NCI-H146 treated with DMSO at 0.1 percent for 48 hours (cell line): Measurements from ENCODE around the gene ANTXRL.
"Not testable (repeated sequence)": the region's sequence is repeated elsewhere in the genome, so short reads cannot be mapped to it uniquely, and the experiment has no call there.

ENCODE experiments used
- DNase-seq: peaks from one replicate; lab custom pipeline; 2025; ENCODE audit not compliant: unreplicated experiment; lab: John Stamatoyannopoulos, UW

The ANTXRL gene

DNA sequence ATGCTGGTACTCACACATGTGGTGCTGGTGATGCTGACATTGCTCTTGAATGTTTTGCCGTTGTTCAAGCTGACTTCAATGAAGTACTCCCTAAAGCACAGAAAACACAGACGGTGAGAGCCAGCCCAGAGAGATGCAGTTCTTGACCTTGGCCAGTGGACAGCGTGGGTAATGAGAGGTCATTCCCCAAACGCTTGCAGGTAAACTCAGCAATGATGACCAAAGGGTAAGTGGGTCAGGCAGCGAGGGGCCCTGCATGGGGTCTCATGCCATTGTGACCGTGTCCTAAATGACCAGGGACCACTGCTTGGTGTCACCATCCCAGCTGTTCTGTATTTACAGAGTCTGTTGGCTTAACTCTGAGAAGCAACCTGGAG is 32.8 kb upstream of the ANTXRL start:
- DNase-seq = no peak

DNA sequence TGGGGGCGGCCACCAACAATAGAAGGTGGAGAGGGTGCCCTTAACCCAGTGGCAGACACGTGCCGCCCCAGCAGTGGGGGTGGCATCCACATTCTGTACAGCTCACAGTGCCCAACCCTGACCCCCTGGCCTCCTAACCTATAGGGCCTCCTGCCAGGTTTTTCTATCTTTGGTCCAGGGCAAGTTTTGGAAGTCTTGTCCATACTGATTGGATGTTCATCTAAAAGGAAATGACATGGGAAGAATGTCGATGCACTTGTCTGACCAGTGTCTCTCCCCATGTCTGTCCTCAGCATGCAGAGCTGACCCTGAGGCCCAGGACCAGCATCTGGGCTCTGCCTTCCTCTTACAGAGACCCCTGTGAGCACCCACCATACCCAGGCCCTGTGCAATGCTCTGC is 32.3 kb upstream of the ANTXRL start:
- DNase-seq = no peak

DNA sequence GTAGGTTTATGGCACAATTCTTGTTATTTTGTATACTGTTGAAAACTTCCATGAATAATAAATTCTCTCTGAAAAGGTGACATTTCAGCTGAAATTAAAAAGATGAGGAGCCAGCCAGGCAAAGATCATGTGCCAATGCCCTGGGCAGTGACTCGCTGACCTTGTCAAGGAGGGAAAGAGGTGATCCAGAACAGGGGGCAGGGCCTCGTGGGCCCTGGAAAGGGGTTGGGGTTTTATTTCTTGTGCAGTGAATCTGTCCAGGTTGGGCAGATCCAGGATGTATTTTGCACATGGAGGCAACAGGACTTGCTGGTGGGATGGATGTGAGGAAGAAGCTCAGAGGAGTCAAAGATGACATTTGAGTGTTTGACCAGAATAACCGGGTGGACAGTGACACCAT is 31.6 kb upstream of the ANTXRL start:
- DNase-seq = not testable (repeated sequence)

DNA sequence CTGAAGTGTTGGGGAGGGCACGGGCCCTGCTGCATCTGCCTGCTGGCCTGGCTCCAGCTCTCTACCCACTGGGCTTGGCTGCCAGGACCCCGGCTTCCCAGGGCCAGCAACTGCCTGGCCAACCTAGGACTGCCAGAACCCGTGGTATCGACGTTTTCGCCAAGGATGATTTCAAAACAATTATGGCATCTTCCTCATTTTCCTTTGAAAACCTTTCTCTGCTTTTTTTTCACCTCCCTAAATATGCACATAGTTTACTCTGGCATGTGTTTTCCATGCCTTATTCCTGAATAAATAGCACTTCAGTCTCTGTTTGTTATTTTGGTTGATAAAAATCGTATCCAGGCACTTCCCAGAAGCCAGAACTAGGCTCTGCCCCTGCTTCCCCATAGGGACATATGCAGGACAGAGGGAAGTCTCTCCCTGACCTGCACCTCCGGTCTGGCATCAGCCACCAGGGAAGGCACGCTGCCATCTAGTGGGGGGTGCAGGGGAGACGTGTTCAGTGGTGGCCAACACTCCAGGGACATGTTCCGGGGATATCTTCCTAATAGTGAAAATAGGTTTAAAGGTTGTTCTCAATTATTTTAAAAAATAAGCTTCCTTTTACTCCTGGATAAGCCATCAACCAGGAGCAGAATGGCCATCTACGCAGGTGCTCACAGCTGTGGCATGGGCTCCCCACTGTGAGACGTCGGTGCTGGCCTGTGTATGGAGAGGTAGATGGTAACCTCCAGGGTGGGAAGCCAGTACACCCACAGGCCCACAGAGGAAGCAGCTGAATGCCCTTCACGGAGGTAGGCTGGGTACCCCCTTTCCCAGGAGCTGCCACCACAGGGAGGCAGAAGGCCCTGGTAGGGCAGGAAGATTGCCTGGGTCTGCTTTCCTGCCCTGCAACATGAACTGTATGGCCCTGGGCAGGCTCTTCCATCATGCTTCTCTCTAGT is 30.7 kb upstream of the ANTXRL start:
- DNase-seq = no peak

DNA sequence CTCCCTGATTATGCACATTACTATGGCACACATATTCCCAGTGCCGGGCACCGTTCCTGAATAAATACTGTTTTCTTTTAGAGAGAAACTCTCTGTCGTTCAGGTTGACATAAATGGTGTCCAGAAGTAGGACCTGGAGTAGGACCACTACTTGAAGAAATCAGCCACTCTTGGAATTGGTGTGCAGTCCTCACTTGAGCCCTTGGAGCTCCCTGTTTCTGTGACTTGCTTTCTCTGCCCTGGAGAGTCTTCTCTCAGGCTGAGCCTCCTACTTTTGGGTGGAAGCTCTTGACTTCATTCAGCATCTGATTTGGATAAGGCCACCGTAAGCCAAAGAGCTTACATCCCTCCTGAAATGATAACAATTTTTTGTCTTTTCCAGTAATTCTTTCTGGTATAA is 29.7 kb upstream of the ANTXRL start:
- no peak for DNase-seq

DNA sequence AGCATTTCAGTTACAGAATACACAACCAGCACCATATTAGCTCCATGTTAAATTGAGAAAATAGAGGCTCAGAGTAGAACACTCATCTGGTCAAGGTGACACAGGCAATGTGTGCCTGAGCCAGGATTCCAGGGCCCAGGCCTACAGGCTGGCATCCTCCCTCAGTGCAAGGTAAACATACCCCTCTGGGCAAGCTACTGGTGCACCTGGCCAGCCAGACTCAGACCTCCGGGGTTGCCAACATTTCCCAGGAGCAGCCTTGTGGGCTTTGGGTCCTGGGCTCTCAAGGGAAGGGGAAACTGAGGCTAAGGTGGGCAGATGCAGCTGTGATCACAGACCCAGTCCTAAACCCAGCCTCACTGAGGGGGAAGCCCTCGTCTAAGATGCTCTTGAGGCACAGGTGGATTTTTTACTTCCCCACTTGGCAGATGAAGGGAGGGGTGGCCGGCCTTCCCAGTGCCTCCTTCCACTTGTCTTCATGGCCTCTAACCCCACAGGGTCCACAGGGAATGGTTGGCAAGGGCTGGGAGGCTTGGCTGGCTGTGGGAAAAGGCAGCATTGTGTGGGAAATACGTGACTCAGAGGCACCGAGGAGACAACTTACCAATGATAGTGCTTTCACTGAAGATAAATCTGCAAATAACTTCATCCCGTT is 23.8 kb upstream of the ANTXRL start:
- not testable (repeated sequence) for DNase-seq

DNA sequence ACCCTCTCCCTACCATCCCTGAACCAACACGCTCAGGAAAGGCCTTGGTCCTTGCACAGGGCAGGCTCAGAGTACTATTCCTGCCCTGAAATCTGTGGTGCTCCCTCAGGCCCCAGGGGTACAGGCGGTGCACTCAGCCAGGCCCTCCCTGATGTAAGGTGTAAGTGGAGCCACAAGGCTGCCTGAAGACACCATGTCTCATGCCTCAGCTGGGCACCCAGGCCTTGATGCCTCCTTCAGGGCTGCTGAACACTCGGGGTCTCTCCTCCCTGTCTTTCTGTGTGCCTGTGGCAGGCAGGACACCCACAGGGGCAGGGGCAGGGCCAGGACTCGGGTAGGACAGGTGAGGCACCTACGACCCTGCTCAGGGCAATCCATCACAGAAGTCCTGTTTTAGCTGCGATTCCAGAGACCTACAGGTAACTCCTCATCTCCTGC is 22.9 kb upstream of the ANTXRL start:
- DNase-seq = no peak

DNA sequence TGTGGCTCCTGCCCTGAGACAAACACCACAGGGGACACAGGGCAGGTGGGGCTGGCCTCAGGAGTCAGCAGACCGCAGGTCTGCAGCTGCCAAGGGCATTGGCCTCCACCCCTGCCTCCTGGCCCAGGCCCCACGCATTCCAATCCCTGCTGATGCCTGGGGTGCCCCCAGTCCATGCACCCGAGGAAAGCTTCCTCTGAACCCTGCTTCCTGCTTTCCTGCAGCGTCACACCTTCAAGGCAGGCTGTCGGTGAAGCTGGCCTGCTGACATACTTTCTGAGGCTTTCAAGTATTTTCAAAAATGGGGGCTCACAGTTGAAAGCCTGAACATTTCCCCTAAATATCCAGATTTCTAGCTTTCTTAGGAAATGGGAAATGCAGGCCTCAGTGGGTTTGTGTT is 22.5 kb upstream of the ANTXRL start:
- DNase-seq = no peak

DNA sequence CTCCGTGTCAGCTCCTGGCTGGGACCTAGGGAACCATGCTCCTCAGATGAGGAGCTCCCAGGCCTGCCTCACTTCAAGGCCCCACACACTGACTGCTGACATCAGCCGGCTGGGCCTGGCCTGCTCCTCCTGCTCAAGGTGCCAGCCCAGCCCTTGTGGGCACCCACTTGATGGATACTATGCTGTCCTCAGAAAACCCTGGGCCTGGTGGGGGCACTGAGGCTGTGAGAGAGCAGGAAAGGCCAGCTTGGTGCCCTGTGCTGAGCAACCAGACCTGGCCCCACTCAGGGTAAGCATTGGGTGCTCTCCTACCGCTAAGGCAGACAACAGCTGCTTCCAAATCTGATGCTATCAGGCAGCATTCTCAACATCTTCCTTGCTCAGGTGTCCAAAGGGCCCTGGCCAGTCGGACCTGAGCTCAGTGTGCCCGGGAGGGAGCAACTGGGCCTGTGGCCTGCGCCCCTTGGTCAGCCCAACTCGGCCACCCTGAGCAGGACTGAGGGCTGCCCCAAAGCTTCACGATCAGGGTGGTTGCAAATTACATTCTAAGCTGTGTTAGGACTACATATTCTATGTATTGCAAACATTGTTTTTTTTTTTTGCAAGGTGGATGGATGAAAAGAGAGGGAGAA is 21.9 kb upstream of the ANTXRL start:
- no peak for DNase-seq

DNA sequence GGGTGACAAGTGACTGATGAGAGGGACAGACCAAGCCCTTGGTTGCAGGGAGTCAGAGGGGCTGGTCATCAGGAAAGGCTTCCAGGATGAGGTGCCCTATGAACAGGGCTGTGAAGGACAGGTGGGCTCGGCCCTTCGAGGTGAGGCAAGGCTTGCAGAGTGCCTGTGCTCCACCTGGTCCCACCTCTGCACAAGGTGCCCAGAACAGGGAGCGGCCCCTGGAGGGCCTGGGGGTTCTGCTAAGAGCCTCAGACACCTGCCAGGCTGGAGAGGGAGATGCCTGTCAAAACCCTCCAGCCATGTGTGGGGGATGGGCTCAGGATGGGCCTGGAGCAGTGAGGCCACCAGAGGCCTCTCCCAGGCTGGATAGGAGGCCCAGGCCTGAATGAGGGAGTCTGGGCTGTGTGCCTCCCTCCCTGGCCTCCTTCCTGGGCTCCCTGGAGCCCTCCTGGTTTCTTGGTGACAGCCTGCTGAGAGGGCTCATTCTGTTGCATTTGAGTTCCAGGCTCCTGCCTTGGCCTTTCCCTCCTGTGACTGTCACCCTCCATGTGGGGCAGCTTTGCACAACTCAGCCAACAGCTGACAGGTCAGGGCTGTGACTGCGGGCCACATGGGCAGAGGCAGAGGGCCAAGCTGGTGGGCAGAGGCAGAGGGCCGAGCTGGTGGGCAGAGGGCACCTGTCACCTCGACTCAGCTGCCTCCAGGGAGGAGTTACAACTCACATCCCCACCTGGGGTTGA is 21.1 kb upstream of the ANTXRL start:
- DNase-seq = not testable (repeated sequence)

DNA sequence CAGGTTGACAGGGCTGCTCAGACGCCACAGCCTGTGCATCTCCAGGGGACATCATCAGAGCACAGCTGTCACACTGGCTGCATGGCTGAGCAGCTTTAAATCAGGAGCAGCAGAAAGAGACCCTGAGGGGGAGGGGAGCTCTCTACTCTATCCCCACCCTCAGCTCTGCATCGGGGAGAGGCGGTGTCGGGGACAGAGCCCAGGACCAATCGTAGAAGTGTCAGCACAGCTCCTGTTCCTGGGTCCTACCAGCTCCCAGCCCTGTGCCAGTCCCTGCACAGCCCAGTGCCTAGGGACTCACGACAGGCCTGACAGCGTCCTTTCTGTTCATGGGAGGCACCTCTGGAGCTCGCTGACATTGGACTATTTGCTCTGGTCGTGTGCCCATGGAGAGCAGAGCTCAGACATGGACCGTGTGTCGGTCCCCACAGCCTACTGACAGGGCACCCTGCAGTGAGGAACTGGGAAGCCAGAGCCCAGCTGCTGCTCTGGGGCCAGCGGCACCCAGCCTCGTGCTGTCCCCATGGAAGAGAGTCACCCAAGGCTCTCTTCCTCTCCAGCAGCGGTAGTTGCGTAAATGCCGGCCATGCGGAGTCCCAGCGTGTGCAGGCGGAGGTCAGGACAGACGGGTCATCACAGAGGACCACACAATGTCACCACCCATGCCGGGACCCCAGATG is 20.4 kb upstream of the ANTXRL start:
- DNase-seq = no peak

DNA sequence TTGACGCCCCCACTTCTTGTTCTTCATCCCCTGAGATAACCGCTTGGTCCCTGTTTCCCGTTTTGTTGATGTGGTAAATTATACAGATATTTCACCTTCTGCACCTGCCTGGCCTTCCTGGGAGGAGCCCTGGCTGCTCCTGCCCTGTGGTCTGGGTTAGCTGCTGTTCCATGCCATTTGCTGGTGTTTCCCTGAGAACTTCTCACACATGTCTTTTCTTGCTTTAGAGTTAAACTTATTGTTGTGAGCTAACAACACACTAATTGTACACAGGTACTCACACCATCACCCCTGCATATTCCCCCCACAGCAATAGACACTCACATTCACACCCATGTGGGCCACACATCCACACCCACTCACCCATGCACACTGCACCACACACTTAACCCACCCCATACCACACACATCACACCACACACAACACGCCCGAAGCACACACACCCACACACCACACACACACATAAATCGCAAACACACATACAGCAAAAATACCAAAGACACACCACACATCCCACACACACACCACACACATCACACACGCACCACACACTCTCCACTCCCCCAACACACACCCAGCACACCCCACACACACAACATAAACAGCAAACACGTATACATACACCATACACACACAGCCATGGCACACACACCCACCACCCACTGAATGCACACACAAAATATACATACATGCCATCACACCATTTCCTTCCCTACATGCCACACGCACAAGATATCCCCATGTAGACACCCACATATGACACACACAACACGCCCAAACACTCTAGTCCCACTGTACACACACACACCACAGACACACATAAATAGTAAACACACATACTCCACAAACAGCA is 19.4 kb upstream of the ANTXRL start:
- no peak for DNase-seq

DNA sequence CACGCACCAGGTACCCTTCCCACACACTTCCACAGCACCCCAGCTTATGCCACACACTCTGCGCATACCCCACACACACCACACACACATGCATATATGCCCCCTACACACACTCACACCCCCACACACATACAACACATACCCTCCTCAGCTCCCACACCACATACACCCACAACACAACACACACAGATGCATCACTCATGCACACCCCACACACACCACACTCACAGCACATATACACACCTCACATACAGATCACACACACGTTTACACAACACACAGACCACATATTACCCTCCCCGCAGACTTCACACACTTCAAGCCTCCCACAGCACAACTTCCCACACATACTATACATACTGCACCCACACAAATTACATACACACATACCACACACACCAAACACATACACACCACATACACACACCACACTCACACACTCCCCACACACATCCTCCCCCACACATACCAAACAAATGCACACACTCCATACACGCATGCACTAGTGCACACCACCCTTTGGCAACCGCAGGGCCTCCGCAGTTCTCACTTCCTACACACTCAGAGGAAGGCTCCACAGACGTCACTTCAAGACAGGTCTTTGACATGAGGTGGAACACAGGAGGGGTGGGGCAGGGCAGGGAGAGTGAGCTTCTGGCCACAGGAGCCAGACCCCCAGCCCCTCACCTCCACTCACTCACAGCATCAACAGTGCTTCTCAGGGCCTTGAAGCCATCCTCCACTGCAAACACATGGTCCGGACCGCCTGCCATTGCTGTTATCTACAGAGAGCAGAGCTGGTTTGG is 18.5 kb upstream of the ANTXRL start:
- no peak for DNase-seq

DNA sequence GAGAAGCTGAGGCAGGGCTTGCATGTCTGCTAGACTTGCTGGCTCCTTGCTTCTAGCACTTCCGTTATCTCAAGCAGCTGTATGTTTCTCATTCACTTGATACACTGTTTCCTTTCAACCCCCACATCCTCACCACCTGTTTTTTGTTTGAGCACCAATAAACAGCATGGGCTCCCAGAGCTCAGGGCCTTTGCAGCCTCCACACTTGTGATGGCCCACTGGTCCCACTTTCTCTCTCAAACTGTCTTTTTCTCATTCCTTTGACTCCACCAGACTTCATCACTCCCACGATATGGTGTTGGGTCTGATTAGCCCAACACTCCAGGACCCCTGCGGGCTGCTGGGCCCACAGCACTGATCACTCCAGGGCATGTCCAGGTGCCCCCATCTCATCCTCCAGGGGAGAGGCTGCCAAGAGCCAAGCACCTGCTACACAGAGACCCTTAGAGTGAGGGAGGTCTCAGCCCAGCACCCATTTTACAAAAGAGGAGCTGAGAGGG is 17.2 kb upstream of the ANTXRL start:
- not testable (repeated sequence) for DNase-seq

DNA sequence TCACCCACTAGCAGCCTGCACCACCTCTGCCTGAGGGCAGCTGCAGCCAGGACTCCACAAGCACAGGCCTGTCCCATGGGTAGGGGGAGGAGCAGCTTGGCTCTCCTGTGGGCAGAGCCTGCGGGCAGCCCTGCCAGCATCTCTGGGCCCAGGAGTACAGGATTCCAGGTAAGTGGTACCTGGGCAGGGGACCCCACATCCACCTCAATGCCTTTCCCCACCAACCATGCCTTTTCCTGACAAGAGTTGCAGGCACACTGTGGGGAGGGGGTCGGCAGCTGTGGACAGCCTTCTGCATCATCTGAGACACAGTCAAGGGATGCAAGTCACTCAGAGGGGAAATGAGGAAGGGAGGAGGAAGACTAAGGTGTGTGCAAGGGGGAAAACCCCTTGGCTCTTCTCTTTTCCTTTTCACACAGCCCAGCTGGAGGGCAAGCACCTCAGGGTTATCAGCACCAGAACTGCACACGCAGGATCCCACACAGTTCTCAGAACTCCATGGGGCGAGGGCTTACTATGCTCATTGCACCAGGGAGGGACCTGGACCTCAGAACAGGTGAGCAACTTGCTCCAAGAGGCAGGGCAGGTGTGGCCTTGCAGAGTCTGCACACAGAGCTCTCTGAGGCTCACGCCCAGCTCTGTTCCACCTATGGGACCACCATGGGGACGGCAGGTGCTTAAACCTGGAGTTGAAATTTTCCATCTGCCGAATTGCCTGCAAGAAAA is 16.5 kb upstream of the ANTXRL start:
- no peak for DNase-seq

DNA sequence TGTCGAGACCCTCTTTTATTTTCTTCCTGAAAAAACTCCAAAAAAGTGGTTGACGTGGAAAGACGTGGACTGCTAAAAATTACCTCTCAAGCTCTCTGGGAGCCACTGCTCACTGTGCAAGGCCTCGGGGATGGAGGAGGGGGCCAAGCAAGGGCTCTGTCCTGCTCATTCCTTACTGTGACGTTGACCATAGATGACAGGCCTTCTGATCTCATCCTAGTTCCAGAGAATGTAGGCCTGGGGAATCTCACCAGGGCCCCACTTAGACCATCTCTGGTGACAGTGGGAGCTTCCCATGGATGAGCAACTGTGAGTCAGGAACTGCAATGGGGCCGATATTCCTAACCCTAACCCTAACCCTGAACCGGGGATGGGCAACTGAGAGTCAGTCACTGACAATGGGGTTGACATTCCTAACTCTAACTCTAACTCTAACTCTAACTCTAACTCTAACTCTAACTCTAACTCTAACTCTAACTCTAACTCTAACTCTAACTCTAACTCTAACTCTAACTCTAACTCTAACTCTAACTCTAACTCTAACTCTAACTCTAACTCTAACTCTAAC is 15.8 kb upstream of the ANTXRL start:
- not testable (repeated sequence) for DNase-seq

DNA sequence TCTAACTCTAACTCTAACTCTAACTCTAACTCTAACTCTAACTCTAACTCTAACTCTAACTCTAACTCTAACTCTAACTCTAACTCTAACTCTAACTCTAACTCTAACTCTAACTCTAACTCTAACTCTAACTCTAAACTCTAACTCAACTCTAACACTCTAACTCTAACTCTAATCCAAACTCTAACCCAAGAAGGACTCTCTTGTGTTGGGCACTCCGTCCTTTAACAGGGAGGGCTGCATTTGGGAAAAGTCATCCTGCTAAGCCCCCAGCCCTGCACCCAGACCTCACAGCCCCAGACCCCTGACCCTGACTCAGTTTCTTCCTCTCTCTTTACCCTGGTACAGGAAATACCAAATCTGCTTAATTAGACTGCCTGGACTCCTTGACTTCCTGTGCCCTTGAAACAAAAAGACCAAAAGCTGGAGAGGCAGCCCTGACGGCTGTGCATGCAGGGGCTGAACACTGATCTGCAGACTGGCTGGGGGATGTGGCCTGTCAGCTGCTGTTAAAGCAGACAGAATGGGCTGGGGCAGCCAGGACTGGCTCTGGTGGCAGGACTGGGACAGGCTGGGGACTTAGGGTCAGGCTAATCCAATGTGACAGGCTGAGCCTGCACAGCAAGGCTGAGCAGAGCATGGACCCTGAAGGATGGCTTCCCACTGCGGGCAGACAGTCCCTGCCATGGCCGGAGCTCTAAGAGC is 14.8 kb upstream of the ANTXRL start:
- not testable (repeated sequence) for DNase-seq
